Activated naive CD4-positive, alpha-beta T cell treated with anti-CD3 and anti-CD28 coated beads, Interleukin-2, amount 50 U/mL, for 24 hours (primary cell): ENCODE data around the gene KIF17.

ENCODE experiments used
- H3K27ac Mint-ChIP-seq: one replicate; pipeline ENCODE4 v1.8.0; 2021; ENCODE audit warnings: mild to moderate bottlenecking, mixed read lengths
- H3K27me3 Mint-ChIP-seq: one replicate; pipeline ENCODE4 v1.8.0; 2021; ENCODE audit warnings: mixed read lengths
- H3K36me3 Mint-ChIP-seq: one replicate; pipeline ENCODE4 v1.8.0; 2021; ENCODE audit warnings: mixed read lengths
- H3K4me1 Mint-ChIP-seq: one replicate; pipeline ENCODE4 v1.8.0; 2021; ENCODE audit warnings: mixed read lengths
- H3K4me3 Mint-ChIP-seq: one replicate; pipeline ENCODE4 v1.8.0; 2021; ENCODE audit warnings: mild to moderate bottlenecking, mixed read lengths
- H3K9me3 Mint-ChIP-seq: one replicate; pipeline ENCODE4 v1.8.0; 2021; ENCODE audit warnings: mixed read lengths

The KIF17 gene

DNA sequence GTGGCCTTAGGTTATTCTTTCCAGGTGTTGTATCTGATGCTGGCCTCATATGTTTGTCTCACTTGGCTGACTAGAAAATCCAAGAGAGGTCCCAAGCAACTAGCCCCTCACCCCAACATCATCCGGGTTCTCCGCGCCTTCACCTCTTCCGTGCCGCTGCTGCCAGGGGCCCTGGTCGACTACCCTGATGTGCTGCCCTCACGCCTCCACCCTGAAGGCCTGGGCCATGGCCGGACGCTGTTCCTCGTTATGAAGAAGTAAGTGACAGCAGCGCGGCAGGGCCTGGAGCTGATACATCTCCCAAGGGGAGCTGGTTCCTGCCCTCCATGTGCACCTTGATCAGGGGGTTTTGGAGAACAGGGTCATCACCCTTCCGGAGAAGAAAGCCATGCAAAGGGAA is 73.4 kb downstream of the KIF17 start:
- Mint-ChIP-seq H3K4me3 (no peak overlapping the region), H3K4me1 (peaks cover 5% of the 10 kb centered on the region), H3K27me3 (no peaks in the 10 kb centered on the region), H3K9me3 (no peaks in the 10 kb centered on the region), H3K36me3 (no peaks in the 10 kb centered on the region), H3K27ac (no peak overlapping the region)

DNA sequence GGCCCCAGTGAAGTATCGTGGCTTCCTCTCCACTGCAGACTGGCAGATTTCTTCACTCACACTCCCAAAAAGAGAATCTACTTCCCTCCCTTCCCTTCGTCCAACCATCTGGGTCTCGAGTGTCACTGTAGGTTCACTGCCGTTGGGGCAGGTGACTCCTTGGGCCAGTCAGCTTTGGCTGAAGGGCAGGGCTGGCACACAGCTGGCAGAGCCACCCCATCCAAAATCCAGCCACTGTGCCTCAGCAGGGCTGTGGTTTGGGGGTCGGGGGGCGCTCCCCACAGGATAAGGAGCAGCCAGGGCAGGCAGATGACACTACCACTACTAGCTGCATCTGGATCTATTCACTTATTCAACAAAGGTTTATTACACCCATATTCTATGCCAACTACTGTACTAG is 74.7 kb downstream of the KIF17 start:
- H3K36me3 Mint-ChIP-seq = no peaks in the 10 kb centered on the region
- H3K4me3 Mint-ChIP-seq = no peak overlapping the region
- peaks cover 5% of the 10 kb centered on the region for H3K4me1 Mint-ChIP-seq
- H3K27ac Mint-ChIP-seq = no peak overlapping the region
- no peaks in the 10 kb centered on the region for H3K27me3 Mint-ChIP-seq
- no peaks in the 10 kb centered on the region for H3K9me3 Mint-ChIP-seq

DNA sequence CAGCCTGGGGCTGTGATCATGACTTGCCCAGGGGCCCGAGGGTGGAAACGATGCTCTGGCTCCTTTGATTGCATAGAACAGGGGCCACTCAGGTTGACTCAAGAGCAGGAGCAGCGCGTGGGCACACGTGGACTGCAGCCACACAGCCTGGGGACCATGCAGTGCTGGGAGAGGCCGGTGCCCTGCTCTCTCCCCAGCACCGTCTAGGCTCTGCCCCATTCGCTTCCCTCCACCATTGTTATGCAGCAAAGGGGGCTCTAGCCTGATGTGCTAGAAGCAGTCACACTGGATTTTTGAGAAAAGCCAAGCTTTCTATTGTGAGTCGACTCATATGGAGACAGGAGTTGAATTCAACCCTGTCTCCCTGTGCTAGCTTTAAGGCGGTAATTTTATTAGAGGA is 75.8 kb downstream of the KIF17 start:
- Mint-ChIP-seq H3K4me3 (no peak overlapping the region), H3K27ac (no peak overlapping the region), H3K27me3 (no peaks in the 10 kb centered on the region), H3K36me3 (no peaks in the 10 kb centered on the region), H3K4me1 (peaks cover 5% of the 10 kb centered on the region), H3K9me3 (no peaks in the 10 kb centered on the region)

DNA sequence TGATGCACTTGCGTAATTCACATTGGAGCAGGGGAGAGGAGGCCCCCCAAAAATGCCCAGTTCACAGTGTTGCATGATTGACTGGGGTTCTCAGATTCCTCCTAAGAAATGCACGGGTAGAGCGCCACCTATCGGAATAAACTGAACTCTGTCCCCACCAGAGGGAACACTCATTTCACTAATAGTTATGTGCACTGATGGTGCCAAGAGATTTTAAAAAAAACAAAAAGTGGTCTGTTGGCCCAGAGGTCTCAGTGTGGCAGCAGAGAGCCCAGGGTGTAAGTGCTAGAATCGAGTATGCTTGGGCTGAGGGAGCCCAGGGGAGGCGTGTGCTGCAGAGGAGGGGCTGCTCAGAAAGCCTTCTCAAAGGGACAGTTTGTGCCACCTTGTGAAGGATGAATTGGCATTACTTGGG is 77.6 kb downstream of the KIF17 start:
- Mint-ChIP-seq H3K36me3 (no peaks in the 10 kb centered on the region), H3K9me3 (no peaks in the 10 kb centered on the region), H3K27ac (no peak overlapping the region), H3K4me3 (no peak overlapping the region), H3K27me3 (no peaks in the 10 kb centered on the region), H3K4me1 (peaks cover 5% of the 10 kb centered on the region)

DNA sequence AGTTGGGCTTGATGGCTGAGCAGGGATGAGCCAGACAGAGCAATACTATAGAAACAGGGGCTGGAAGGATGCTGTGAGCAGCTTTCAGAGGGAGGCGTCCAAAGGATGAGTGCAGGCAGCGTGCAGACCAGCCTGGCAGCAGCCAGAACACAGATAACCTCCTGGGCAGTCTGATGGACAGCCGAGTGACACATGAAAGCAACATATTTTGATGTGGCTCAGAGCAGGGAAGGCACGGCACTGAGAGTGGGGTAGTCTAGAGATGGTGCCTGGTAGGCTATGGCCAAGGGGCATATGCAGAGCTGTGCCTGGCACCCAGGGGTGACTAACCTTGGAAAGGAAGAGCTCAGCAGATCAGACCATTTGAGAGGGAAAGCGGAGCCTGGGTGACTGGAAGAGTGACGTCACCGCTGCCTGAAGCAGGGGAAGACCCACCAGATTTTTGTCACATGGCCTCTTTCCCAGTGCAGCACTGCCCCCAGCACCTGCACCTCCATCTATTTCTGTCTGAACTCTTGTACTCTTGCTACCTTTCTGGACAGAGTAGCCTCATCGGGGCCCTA is 80.9 kb downstream of the KIF17 start:
- Mint-ChIP-seq H3K27me3 (no peaks in the 10 kb centered on the region), H3K27ac (no peak overlapping the region), H3K9me3 (no peaks in the 10 kb centered on the region), H3K36me3 (no peaks in the 10 kb centered on the region), H3K4me3 (no peak overlapping the region), H3K4me1 (peaks cover 19% of the 10 kb centered on the region)

DNA sequence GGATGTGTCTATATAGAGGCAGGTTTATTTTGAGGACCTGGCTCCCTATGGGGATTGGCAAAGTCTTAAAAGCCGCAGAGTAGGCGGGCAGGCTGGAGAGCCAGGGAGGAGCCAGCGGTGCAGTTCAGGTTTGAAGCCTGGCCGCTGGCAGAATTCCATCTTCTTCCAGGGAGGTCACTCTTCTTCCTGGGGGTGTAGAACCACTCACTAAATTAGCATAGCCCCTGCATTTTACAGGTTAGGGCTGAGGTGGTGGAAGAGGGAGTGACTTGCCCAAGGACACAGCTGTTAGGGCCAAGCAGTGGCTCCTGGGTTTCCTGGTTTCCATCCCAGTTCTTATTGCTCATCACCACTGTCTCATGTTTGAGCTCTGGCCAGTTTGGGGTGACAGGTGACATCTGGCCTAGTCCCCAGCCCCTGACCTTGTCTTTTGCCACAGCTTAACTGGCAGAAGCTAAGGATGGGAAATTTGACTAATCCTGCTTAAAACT is 83.2 kb downstream of the KIF17 start:
- Mint-ChIP-seq H3K27ac (no peak overlapping the region), H3K9me3 (no peaks in the 10 kb centered on the region), H3K36me3 (no peaks in the 10 kb centered on the region), H3K4me1 (peaks cover 14% of the 10 kb centered on the region), H3K4me3 (peak overlapping the region; percentile 89), H3K27me3 (no peaks in the 10 kb centered on the region)

DNA sequence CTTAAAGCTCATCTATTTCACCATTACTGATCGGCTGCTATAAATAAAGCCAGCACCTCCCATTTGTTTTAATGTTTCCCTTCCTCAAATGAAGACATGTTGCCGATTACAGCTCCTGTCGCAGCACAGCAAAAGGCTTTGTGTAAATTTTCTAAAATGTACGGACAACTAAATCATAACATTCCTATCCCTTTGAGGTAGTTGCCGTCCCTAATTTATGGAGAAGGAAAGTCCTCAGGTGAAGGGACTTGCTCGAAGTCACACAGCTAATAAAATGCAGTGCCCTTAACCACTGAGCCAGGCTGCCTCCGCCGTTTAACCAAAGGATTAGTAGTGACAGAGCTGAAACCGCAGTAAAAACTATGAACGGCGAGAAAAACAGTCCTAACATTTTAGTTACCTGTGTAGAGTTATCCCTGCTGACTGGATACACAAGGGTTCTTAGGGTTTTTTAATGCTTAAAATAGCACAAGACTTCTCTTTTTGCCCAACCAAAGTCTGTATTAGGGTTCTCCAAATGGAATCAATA is 83.7 kb downstream of the KIF17 start:
- H3K4me3 Mint-ChIP-seq = peak overlapping the region; percentile 89
- no peaks in the 10 kb centered on the region for H3K36me3 Mint-ChIP-seq
- no peaks in the 10 kb centered on the region for H3K27me3 Mint-ChIP-seq
- peaks cover 14% of the 10 kb centered on the region for H3K4me1 Mint-ChIP-seq
- H3K9me3 Mint-ChIP-seq = no peaks in the 10 kb centered on the region
- H3K27ac Mint-ChIP-seq = peak overlapping the region; percentile 23

DNA sequence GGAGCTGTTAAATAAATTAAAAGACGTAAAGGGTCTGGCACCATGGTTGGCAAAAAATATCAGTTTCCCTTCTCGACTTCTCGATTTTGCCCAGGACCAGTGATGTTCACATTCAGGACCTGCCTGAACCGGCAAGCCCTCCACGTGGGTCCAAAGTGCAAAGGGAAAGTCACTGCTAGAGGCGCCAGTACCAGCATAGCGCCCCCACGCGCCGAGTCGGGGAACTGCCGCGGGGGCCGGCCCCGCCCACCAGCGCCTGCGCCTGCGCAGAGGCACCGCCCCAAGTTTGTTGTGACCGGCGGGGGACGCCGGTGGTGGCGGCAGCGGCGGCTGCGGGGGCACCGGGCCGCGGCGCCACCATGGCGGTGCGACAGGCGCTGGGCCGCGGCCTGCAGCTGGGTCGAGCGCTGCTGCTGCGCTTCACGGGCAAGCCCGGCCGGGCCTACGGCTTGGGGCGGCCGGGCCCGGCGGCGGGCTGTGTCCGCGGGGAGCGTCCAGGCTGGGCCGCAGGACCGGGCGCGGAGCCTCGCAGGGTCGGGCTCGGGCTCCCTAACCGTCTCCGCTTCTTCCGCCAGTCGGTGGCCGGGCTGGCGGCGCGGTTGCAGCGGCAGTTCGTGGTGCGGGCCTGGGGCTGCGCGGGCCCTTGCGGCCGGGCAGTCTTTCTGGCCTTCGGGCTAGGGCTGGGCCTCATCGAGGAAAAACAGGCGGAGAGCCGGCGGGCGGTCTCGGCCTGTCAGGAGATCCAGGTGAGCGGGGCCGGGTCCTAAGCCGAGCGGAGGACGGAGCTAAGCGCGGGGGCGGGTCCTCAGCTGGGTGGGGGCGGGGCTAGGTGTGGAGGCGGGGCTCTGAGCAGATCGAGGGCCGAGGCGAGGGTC is 84.4 kb downstream of the KIF17 start, which contains the start of gene PINK1:
PINK1 (plus strand) TSS at position 269 of the 875 bp plus-strand sequence; CDS start at position 360, 91 bp downstream.
- Mint-ChIP-seq H3K4me1 (peaks cover 14% of the 10 kb centered on the region), H3K4me3 (peak within 1 kb of the TSS; percentile 89), H3K36me3 (no peaks in the 10 kb centered on the region), H3K27me3 (no peaks in the 10 kb centered on the region), H3K27ac (peak within 1 kb of the TSS; percentile 23), H3K9me3 (no peaks in the 10 kb centered on the region)

DNA sequence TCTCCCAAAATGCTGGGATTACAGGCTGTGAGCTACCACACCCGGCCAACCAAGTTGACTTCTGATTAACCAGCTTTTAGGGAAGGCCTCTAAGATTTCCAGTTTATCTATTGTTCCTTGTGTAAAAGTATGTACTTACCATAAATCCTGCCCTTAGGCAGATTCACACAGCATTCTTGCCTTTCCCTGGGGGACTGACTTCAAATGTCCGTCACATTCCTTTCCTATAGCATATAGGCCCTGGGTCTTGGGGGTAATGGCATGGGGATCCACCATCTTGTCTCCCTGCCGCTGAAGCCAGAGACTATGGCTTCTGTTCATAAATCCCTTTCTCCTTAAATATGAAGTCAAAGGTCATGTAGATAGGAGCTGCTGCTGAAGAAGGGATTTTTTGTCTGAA is 85.4 kb downstream of the KIF17 start:
- no peaks in the 10 kb centered on the region for H3K9me3 Mint-ChIP-seq
- peaks cover 1% of the 10 kb centered on the region for H3K27me3 Mint-ChIP-seq
- no peak overlapping the region for H3K27ac Mint-ChIP-seq
- H3K36me3 Mint-ChIP-seq = no peaks in the 10 kb centered on the region
- H3K4me1 Mint-ChIP-seq = peaks cover 14% of the 10 kb centered on the region
- peak overlapping the region; percentile 79 for H3K4me3 Mint-ChIP-seq

DNA sequence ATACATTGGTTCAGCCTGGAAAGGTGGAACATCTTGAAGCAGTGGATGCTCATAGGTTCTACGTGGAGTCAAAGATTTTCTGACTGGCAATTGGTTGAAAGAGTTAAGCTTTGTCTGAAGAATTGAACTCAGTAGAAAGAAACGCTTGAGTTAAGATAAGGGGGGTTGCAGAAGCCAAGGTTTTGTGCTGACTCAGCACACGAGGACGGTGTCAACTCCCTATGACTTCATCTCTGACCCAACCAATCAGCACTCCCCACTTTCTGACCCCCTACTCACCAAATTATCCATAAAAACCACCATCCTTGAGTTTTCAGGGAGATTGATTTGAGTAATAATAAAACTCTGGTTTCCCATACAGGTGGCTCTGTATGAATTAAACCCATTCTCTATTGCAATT is 87.1 kb downstream of the KIF17 start:
- peaks cover 14% of the 10 kb centered on the region for H3K4me1 Mint-ChIP-seq
- H3K27ac Mint-ChIP-seq = no peak overlapping the region

DNA sequence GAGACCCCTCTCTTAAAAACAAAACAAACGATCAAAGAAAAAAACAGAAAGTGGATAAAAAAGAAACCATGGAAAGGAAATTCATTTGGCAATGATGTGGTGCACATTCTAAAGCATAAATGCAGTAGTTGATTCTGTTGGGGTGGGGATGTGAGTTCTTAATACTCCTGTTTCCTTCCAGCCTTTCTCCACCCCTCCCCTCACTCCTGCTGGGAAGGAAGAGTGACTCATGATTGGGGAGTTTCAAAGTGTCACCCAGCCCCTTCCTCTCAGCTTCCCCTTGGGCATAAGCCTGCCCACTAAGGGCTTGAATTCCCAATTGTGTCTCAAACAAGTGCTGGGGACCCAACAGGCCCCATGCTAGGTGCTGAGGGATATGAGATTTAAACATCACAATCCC is 91.3 kb downstream of the KIF17 start:
- no peak overlapping the region for H3K27ac Mint-ChIP-seq

More for the DNA sequence above, 87.1 kb downstream of the KIF17 start:
- Mint-ChIP-seq H3K4me3 (no peak overlapping the region), H3K27me3 (peaks cover 4% of the 10 kb centered on the region), H3K9me3 (no peaks in the 10 kb centered on the region), H3K36me3 (no peaks in the 10 kb centered on the region)

DNA sequence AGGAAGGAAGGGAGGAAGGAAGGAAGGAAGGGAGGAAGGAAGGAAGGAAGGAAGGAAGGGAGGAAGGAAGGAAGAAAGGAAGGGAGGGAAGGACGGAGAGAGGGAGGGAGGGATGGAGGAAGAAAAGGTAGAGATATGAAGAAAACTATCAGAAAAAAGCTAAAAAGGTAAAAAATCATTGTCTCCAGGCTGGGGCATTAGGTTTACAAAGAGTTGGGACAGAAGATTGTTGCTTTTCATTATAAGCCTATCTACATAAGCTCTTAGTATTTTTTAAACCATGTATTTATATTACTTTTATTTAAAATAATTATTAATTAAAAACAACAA is 91.7 kb downstream of the KIF17 start:
- Mint-ChIP-seq H3K36me3 (no peaks in the 10 kb centered on the region), H3K4me1 (no peaks in the 10 kb centered on the region), H3K4me3 (no peak overlapping the region), H3K9me3 (no peaks in the 10 kb centered on the region), H3K27me3 (peaks cover 7% of the 10 kb centered on the region), H3K27ac (no peak overlapping the region)

More for the DNA sequence above, 91.3 kb downstream of the KIF17 start:
- H3K27me3 Mint-ChIP-seq = peaks cover 7% of the 10 kb centered on the region
- H3K9me3 Mint-ChIP-seq = no peaks in the 10 kb centered on the region
- no peaks in the 10 kb centered on the region for H3K4me1 Mint-ChIP-seq
- H3K36me3 Mint-ChIP-seq = no peaks in the 10 kb centered on the region
- no peak overlapping the region for H3K4me3 Mint-ChIP-seq

DNA sequence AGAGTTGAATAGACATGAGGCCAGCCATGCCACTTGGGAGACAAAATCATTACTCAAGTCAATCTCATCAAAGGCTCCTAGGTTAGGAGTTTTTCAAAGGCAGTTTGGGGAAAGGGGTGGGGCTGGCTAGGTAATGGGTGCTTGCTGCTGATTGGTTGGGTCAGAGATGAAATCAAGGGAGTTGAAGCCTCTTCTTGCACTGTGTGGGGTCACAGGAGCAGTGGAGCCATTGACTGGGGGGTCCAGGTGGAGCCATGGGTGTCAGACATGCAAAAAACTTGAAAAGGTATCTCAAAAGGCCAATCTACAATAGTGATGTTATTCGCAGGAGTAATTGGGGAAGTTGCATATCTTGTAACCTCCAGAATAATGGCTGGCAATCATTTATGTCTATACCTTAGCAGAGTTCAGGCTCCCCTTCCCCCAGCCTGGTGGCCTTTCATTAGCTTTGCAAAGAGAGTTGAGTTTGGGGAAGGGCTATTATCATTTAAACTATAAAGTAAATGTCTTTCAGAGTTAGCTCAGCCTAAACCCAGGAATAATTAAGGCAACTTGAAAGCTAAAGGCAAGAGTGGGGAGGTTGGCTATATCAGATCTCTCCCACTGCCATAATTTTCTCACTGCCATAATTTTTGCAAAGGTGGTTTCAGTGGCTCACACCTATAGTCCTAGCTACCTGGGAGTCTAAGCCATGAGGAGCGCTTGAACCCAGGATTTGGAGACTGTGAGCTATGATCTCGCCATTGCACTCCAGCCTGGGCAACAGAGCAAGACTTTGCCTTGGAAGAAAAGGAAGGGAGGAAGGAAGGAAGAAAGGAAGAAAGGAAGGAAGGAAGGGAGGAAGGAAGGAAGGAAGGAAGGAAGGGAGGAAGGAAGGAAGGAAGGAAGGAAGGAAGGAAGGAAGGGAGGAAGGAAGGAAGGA is 92.4 kb downstream of the KIF17 start:
- no peaks in the 10 kb centered on the region for H3K4me1 Mint-ChIP-seq
- no peaks in the 10 kb centered on the region for H3K36me3 Mint-ChIP-seq
- H3K4me3 Mint-ChIP-seq = no peak overlapping the region
- peaks cover 7% of the 10 kb centered on the region for H3K27me3 Mint-ChIP-seq
- H3K9me3 Mint-ChIP-seq = no peaks in the 10 kb centered on the region
- no peak overlapping the region for H3K27ac Mint-ChIP-seq

DNA sequence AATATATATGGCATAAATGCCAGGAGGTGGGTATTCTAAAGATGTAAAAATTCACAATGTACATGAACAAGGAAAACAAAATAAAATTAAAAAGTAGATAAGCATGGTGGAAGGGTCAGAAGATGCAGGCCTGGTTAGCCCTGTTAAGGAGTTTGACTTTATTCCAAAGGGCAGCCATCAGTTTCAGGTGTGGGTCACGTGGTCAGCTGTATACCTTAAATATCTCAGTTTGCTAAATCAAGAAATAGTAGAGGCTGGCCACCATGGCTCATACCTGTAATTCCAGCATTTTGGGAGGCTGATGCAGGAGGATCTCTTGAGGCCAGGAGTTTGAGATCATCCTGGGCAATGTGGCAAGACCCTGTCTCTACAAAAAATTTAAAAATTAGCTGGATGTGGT is 93.1 kb downstream of the KIF17 start:
- Mint-ChIP-seq H3K4me1 (no peaks in the 10 kb centered on the region), H3K27me3 (peaks cover 9% of the 10 kb centered on the region), H3K9me3 (no peaks in the 10 kb centered on the region), H3K4me3 (no peak overlapping the region), H3K27ac (no peak overlapping the region), H3K36me3 (no peaks in the 10 kb centered on the region)

DNA sequence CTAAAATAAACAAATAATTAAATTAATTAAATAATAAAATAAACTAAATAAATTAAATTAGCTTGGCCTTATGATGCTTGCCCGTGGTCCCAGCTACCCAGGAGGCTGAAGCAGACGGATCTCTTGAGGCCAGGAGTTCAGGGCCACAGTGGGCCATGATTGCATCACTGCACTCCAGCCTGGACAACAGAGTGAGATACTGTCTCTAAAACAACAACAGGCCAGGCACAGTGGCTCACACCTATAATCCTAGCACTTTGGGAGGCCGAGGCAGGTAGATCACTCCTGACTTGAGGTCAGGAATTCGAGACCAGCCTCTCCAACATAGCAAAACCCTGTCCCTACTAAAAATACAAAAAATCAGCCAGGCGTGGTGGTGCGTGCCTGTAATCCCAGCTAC is 96.8 kb downstream of the KIF17 start:
- H3K27ac Mint-ChIP-seq = no peak overlapping the region
- H3K27me3 Mint-ChIP-seq = peaks cover 6% of the 10 kb centered on the region
- H3K4me1 Mint-ChIP-seq = peaks cover 3% of the 10 kb centered on the region
- no peaks in the 10 kb centered on the region for H3K9me3 Mint-ChIP-seq
- H3K4me3 Mint-ChIP-seq = no peak overlapping the region
- no peaks in the 10 kb centered on the region for H3K36me3 Mint-ChIP-seq
